ENCODE measurements around the gene LTF.

DNA sequence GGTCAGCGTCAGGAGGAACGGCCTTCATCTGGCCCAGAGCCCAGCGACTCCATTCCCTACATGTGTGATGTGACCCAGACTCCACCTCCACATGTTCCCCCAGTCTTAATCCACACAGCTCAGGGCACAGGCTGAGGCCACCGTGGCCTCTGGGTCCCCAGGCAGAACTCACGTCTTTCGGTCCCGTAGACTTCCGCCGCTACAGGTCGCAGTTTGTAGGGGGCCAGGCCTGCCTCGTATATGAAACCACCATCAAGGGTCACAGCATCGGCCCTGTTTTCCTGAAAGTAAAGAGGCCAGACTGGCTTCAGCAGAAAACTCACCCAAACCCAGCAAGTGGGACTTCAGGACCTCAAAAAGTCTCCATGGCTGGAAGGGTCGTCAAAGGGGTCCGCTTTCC, 8.6 kb downstream of the LTF start:
- TF ChIP-seq, protein P1, sequence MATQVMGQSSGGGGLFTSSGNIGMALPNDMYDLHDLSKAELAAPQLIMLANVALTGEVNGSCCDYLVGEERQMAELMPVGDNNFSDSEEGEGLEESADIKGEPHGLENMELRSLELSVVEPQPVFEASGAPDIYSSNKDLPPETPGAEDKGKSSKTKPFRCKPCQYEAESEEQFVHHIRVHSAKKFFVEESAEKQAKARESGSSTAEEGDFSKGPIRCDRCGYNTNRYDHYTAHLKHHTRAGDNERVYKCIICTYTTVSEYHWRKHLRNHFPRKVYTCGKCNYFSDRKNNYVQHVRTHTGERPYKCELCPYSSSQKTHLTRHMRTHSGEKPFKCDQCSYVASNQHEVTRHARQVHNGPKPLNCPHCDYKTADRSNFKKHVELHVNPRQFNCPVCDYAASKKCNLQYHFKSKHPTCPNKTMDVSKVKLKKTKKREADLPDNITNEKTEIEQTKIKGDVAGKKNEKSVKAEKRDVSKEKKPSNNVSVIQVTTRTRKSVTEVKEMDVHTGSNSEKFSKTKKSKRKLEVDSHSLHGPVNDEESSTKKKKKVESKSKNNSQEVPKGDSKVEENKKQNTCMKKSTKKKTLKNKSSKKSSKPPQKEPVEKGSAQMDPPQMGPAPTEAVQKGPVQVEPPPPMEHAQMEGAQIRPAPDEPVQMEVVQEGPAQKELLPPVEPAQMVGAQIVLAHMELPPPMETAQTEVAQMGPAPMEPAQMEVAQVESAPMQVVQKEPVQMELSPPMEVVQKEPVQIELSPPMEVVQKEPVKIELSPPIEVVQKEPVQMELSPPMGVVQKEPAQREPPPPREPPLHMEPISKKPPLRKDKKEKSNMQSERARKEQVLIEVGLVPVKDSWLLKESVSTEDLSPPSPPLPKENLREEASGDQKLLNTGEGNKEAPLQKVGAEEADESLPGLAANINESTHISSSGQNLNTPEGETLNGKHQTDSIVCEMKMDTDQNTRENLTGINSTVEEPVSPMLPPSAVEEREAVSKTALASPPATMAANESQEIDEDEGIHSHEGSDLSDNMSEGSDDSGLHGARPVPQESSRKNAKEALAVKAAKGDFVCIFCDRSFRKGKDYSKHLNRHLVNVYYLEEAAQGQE (IDR thresholded peaks at IDR 0.05; ENCODE audit: low read depth, low read length), result no peak
- TF ChIP-seq TARDBP (IDR thresholded peaks at IDR 0.05; ENCODE audit: borderline replicate concordance) (no peak), RB1 (IDR thresholded peaks at IDR 0.05; ENCODE audit: borderline replicate concordance) (no peak), RCOR1 (conservative IDR thresholded peaks at IDR 0.05; ENCODE audit: low read depth, low read length) (no peak), NRF1 (conservative IDR thresholded peaks at IDR 0.05; ENCODE audit: low read depth, low read length) (no peak), POLR2AphosphoS2 (IDR thresholded peaks at IDR 0.05; ENCODE audit: low read depth, low read length) (no peak), POLR2A (IDR thresholded peaks at IDR 0.05; ENCODE audit: low read depth, low read length) (no peak), EZH2 (IDR thresholded peaks at IDR 0.05; ENCODE audit: borderline replicate concordance, control insufficient read depth, low read depth, low read length) (no peak), JUNB (IDR thresholded peaks at IDR 0.05) (no peak), FOXM1 (IDR thresholded peaks at IDR 0.05; ENCODE audit: low read depth, low read length) (no peak), BRCA1 (IDR thresholded peaks at IDR 0.05; ENCODE audit: low read depth, low read length) (no peak)
- TF ChIP-seq, protein P2, sequence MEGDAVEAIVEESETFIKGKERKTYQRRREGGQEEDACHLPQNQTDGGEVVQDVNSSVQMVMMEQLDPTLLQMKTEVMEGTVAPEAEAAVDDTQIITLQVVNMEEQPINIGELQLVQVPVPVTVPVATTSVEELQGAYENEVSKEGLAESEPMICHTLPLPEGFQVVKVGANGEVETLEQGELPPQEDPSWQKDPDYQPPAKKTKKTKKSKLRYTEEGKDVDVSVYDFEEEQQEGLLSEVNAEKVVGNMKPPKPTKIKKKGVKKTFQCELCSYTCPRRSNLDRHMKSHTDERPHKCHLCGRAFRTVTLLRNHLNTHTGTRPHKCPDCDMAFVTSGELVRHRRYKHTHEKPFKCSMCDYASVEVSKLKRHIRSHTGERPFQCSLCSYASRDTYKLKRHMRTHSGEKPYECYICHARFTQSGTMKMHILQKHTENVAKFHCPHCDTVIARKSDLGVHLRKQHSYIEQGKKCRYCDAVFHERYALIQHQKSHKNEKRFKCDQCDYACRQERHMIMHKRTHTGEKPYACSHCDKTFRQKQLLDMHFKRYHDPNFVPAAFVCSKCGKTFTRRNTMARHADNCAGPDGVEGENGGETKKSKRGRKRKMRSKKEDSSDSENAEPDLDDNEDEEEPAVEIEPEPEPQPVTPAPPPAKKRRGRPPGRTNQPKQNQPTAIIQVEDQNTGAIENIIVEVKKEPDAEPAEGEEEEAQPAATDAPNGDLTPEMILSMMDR (IDR thresholded peaks at IDR 0.05 in 2 of 3, conservative IDR thresholded peaks at IDR 0.05 in 1 of 3; ENCODE audit: control insufficient read depth in 2 of 3, extremely low read depth in 1 of 3, insufficient read depth in 1 of 3, low read depth in 3 of 3, low read length in 3 of 3), result no peak

Data from GM12878 (cell line).